ENCODE data around the gene RCCD1. TPM values are rescaled to one million over a fixed set of nuclear protein-coding genes. Genes with fewer than 3 reads are reported as not detected.

Gene RCCD1
- total RNA-seq, 1 donor from 2014 or later, result 5.2 TPM

DNA sequence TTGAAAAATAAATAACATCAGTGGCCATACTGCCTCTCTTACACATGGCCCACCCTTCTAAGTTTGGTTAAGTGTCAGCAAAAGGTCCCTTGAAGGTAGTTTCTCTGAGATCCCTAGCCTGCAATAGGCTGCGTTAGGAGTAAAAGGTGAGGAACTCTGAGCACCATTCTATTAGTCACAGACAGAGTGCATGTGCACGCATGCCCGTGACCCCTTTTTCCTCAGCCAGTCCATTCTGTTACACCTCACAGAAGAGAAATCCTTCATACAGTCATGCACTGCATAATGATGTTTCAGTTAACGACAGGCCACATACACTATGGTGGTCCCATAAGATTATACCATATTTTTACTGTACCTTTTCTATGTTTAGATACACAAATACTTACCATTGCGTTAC lies 12.5 kb downstream of the RCCD1 start:
- TF ChIP-seq, protein P1, sequence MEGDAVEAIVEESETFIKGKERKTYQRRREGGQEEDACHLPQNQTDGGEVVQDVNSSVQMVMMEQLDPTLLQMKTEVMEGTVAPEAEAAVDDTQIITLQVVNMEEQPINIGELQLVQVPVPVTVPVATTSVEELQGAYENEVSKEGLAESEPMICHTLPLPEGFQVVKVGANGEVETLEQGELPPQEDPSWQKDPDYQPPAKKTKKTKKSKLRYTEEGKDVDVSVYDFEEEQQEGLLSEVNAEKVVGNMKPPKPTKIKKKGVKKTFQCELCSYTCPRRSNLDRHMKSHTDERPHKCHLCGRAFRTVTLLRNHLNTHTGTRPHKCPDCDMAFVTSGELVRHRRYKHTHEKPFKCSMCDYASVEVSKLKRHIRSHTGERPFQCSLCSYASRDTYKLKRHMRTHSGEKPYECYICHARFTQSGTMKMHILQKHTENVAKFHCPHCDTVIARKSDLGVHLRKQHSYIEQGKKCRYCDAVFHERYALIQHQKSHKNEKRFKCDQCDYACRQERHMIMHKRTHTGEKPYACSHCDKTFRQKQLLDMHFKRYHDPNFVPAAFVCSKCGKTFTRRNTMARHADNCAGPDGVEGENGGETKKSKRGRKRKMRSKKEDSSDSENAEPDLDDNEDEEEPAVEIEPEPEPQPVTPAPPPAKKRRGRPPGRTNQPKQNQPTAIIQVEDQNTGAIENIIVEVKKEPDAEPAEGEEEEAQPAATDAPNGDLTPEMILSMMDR (IDR thresholded peaks at IDR 0.05; ENCODE audit: unreplicated experiment), result no peak
- DNase-seq (ENCODE audit: low spot score), result no peak
- Mint-ChIP-seq H3K4me1 (ENCODE audit: unreplicated experiment) (no peaks in the 10 kb centered on the region), H3K27ac (ENCODE audit: unreplicated experiment) (no peak overlapping the region), H3K36me3 (ENCODE audit: low read depth, unreplicated experiment) (no peaks in the 10 kb centered on the region), H3K27me3 (ENCODE audit: unreplicated experiment) (peaks cover under 1% of the 10 kb centered on the region), H3K4me3 (ENCODE audit: unreplicated experiment) (no peak overlapping the region), H3K9me3 (ENCODE audit: unreplicated experiment) (no peaks in the 10 kb centered on the region)

DNA sequence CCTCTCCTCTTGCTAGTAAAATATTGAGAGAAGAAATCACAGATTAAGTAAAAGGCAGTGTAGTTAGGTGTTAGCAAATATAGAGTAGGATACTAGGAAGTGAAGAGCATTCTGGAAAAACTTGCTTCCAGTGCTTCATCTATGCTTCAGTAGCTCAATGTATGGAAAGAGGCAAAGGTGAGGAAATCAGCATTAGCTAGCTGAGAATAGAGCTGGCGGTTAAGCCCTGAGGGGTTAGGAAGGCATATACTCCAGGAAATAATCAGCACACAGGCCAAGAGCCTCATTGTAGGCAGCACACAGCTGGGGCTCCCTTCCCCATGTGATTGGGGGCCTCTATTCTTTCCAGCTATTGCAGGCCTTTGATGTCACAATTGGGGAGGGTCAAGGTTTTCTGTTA lies 13.8 kb downstream of the RCCD1 start:
- peaks cover 2% of the 10 kb centered on the region for H3K36me3 Mint-ChIP-seq (ENCODE audit: low read depth, unreplicated experiment)
- no peaks in the 10 kb centered on the region for H3K4me1 Mint-ChIP-seq (ENCODE audit: unreplicated experiment)
- no peak overlapping the region for H3K4me3 Mint-ChIP-seq (ENCODE audit: unreplicated experiment)
- TF ChIP-seq, protein P1 (IDR thresholded peaks at IDR 0.05; ENCODE audit: unreplicated experiment), result no peak
- no peak for DNase-seq (ENCODE audit: low spot score)
- no peaks in the 10 kb centered on the region for H3K9me3 Mint-ChIP-seq (ENCODE audit: unreplicated experiment)
- no peaks in the 10 kb centered on the region for H3K27me3 Mint-ChIP-seq (ENCODE audit: unreplicated experiment)
- H3K27ac Mint-ChIP-seq (ENCODE audit: unreplicated experiment), result no peak overlapping the region

DNA sequence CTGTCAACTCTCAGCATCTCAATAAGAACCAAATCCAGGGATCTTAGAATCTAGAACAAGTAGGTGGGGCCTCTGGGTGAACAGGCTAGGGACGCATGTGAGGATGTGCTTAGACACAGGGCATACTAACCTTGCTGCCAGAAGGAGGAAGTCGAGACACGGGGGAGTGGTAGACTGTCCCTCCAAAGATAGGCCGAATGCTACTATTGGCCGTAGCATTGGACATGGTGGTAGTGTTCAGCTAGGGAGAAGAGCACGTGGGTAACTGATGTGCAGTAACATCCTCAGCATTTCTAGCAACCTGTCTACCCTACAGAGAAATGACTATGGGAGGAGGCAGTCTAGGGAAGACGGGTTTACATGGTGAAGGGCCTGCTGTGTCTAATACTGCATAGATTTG lies 15.6 kb downstream of the RCCD1 start:
- H3K27me3 Mint-ChIP-seq (ENCODE audit: unreplicated experiment), result peaks cover 2% of the 10 kb centered on the region
- peaks cover 5% of the 10 kb centered on the region for H3K4me1 Mint-ChIP-seq (ENCODE audit: unreplicated experiment)
- no peak overlapping the region for H3K4me3 Mint-ChIP-seq (ENCODE audit: unreplicated experiment)
- no peak for DNase-seq (ENCODE audit: low spot score)
- H3K27ac Mint-ChIP-seq (ENCODE audit: unreplicated experiment), result no peak overlapping the region
- TF ChIP-seq, protein P1 (IDR thresholded peaks at IDR 0.05; ENCODE audit: unreplicated experiment), result no peak
- peaks cover 4% of the 10 kb centered on the region for H3K36me3 Mint-ChIP-seq (ENCODE audit: low read depth, unreplicated experiment)
- no peaks in the 10 kb centered on the region for H3K9me3 Mint-ChIP-seq (ENCODE audit: unreplicated experiment)

DNA sequence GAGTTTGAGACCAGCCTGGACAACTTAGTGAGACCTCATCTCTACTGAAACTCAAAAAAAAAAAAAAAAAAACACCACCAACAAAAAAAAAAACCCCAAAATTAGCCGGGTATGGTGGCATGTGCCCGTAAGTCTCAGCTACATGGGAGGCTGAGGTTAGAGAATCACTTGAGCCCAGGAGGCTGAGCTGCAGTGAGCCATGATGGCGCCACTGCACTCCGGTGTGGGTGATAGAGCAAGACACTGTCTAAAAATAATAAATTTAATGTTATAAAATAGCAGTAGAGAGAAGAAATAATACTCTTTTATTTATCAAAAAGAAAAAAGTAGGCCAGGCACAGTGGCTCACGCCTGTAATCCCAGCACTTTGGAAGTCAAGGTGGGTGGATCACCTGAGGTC lies 17.4 kb downstream of the RCCD1 start:
- no peak for DNase-seq (ENCODE audit: low spot score)
- H3K4me3 Mint-ChIP-seq (ENCODE audit: unreplicated experiment), result no peak overlapping the region
- H3K36me3 Mint-ChIP-seq (ENCODE audit: low read depth, unreplicated experiment), result peaks cover 4% of the 10 kb centered on the region
- TF ChIP-seq, protein P1 (IDR thresholded peaks at IDR 0.05; ENCODE audit: unreplicated experiment), result no peak
- H3K4me1 Mint-ChIP-seq (ENCODE audit: unreplicated experiment), result peaks cover 5% of the 10 kb centered on the region
- no peaks in the 10 kb centered on the region for H3K9me3 Mint-ChIP-seq (ENCODE audit: unreplicated experiment)
- H3K27ac Mint-ChIP-seq (ENCODE audit: unreplicated experiment), result no peak overlapping the region
- H3K27me3 Mint-ChIP-seq (ENCODE audit: unreplicated experiment), result peaks cover 4% of the 10 kb centered on the region

DNA sequence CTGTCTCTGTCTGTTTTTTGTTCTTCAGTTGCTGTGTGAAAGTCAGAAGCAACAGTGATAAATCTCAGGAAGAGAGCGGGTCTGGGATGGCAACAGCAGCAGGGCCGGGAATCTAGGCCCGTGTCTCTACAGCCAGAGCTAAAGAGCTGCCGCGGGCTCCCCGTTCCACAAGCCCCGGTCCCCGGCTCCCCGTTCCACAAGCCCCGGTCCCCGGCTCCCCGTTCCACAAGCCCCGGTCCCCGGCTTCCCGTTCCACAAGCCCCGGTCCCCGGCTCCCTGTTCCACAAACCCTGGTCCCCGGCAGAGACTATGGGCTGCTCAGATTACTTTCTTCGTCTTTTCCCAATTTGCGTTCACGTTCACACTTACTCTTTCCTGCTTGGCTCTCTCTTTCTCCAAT lies 19.5 kb downstream of the RCCD1 start:
- Mint-ChIP-seq H3K36me3 (ENCODE audit: low read depth, unreplicated experiment) (peaks cover 4% of the 10 kb centered on the region), H3K4me3 (ENCODE audit: unreplicated experiment) (peak overlapping the region; percentile 8), H3K27ac (ENCODE audit: unreplicated experiment) (no peak overlapping the region), H3K27me3 (ENCODE audit: unreplicated experiment) (peaks cover 6% of the 10 kb centered on the region), H3K4me1 (ENCODE audit: unreplicated experiment) (peaks cover 5% of the 10 kb centered on the region), H3K9me3 (ENCODE audit: unreplicated experiment) (no peaks in the 10 kb centered on the region)
- TF ChIP-seq, protein P1 (IDR thresholded peaks at IDR 0.05; ENCODE audit: unreplicated experiment), result no peak
- DNase-seq (ENCODE audit: low spot score), result no peak

Measured in endothelial cell (in vitro differentiated cells).